DMS53 treated with DMSO at 0.1 percent for 48 hours (cell line): ENCODE data around the gene SFXN2.
"Not testable (repeated sequence)": the region's sequence is repeated elsewhere in the genome, so short reads cannot be mapped to it uniquely, and the experiment has no call there.

Source experiments
- DNase-seq: peaks from one replicate; lab custom pipeline; 2025; ENCODE audit not compliant: unreplicated experiment; lab: John Stamatoyannopoulos, UW

Gene SFXN2

DNA sequence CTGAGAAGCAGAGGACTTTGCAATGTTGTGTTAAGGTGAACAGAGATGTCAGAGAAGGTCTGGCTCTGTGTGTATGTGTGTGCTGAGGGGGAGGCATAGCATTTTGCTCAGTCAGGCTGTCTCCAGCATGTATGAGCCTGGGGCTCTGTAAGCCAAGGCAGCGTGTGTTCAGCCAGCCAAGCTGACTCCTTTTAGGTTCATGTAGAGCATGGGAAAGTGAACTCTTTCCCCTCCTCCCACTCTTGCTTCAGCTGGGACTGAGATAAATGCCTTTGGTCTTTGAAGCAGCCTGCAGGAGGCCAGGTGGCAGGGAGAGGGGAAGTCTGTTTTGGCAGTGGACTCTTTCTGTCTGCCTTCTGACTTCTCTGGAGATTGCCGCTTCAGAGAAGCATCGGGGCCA lies 3.8 kb downstream of the SFXN2 start:
- no peak for DNase-seq

- DNase-seq: no peak
These were observed 5.9 kb downstream of the SFXN2 start for GRCh38 chr10:102720337-102720736.

- DNase-seq: no peak
These were observed 6.4 kb downstream of the SFXN2 start for GRCh38 chr10:102720775-102721301.

GRCh38 chr10:102721954-102722353 lies 7.5 kb downstream of the SFXN2 start:
- DNase-seq: no peak

- DNase-seq: no peak
These were observed 9.6 kb downstream of the SFXN2 start for GRCh38 chr10:102723989-102724388.

DNA sequence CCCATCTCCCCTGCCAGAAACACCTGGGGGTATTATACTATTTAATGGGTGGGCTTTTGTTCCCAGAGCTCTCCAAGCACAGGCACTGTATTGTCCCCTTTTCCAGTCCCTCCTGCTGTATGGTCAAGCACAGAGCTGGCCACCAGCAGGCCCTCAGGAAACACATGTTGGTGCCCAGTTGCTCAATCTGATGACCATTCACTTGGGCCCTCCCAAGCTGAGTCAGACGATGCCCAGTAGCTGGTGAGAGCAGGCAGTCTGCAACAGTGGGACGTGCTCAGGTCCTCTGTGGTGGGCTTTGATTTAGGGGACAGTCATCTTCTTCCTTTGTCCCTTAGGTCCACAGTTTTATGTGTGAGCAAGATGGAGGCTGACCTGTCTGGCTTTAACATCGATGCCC lies 11.8 kb downstream of the SFXN2 start:
- DNase-seq: no peak

GRCh38 chr10:102727037-102727818 lies 12.8 kb downstream of the SFXN2 start:
- no peak for DNase-seq

DNA sequence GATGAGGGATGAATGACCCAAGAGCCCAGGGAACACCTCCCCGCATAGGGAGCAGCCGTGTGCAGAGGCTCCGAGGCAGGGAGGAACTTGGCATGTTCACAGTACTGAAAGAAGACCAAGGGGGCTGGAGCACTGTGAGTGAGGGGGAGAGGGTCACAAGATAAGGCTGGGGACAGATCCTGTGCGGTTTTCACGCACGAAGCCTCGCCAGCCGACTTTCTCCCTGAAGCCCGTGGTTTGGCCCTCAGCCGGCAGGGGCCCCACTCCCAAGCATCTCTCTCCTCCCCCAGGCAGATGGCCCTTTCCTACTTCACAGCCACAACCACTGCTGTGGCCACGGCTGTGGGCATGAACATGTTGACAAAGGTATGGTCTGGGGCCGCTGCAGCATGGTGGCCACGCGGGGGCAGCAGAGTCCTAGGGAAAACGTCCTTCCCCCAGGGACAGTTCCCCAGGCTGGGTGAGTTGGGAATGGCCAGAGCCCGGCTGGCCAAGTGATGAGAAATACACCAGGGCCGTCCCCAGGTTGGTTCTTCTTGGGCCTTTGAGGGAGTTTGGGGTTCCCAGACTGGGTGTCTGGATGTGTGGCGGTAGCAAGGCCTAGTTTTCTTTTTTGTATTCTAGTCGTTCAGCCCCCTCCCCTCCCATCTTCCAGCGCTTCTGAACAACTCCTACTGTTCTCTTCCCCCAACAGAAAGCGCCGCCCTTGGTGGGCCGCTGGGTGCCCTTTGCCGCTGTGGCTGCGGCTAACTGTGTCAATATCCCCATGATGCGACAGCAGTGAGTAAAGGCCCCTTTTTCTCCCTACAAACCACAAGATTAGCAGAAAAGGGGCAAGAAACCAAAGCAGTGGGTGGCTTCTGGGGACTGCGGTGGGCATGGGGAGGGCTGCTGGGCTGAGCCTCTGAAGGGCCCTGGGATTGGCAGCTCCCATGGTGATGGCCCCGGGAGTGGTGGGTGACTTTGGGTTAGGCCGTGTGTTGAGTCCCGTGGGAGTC lies 14.9 kb downstream of the SFXN2 start:
- peak; percentile 77 for DNase-seq

DNA sequence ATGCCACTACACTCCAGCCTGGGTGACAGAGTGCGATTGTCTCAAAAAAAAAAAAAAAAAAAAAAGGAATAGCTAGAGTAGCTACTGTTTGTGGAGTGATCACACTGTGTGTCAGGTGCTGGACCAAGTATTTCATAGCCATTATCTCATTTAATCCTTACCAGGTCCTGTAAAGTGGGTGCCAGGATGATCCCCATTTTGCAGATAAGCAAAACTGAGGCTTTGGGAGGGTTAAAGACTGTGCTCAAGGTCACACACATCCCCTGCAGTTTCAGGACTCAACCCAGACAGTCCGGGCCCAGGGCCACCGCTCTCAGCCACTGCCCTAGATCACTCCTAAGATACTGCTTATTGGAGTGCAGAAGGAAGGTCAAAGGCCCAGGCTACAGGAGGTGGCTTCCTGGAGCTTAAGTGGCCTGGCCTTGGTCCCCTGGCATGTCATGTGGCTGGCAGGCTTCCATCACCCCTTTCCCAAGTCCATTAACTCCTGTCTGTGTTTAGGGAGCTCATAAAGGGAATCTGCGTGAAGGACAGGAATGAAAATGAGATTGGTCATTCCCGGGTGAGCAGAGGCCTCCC lies 16.9 kb downstream of the SFXN2 start:
- no peak for DNase-seq

DNA sequence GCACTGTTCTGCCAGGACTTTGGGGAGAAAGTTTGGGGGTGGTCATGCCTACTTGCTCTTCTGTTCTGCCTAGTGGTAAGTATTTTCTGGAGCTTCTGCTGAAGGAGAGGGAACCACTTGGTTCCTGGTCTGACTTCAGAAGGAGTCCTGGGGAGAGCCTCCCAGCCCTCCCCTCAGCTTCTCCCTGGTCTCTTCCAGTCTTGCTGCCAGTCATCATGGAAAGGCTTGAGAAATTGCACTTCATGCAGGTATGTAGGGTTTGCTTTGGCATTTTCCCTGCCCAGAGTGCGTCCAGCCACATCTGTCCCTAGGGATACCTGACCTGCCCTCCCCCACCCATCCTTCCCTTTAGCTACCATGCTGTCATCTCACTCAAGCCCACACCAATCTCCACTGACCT lies 18.2 kb downstream of the SFXN2 start:
- no peak for DNase-seq

DNA sequence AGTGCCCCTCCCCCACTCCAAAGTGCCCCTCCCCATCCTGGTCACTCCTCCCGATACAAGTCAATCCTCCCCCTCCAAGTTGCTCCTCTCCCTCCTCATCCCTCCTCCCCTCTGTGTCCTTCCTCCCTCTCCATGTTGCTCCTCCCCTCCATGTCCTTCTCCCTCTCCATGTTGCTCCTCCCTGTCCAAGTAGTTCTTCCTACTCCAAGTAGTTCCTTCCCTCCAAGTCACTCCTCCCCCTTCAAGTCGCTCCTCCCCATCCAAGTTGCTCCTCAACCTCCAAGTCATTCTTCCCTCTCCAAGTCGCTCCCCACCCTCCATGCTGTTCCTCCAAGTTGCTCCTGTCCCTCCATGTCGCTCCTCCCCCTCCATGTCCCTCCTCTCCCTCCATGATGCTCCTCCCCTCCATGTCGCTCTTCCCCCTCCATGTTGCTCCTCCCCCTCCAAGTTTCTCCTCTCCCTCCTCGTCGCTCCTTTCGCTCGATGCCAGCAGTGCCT lies 20.7 kb downstream of the SFXN2 start:
- no peak for DNase-seq

DNA sequence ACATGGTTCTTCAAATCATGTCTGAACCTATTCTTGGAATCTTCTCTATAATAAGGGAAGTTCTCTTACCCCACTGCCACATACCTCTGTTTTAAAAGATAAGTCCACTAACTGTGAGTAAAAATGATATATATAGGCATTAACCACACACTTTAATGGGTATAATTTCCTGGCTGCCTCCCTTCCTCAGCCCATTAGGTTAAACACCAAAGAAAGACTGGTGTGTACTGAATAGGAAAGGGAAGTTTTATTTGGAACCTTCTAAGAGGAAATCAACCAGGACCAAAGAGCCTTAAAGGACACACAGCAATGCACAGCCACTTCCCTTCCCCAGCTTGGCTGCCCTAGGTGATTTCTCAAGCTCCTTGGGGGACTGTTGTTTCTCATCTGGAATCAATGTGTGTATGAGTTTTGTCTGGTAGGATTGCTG lies 24.3 kb downstream of the SFXN2 start:
- no peak for DNase-seq

GRCh38 chr10:102740229-102740628 lies 25.8 kb downstream of the SFXN2 start:
- DNase-seq: no peak

DNA sequence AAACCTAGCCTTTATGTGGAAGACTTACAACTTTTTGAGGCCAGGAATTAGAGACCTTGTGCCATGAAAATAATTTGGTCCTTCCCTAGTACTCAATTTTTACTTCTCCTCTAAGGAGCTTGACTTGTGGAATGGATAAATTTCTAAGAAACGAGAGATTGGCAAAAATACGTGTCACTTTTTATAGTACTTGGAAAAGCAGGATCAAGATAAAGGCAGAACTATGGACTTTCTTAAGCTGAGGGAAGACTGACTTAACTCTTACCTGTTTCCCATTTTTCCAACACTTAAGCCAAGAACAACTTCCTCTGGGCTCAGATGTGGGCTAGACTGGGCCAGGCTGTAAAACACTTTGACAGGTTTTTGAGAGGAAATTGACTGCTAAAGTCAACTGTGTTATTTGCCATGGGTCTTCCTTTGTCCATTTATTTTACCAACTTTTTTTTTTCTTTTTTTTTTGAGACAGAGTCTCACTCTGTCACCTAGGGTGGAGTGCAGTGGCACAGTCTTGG lies 27.3 kb downstream of the SFXN2 start:
- DNase-seq: no peak

- DNase-seq: not testable (repeated sequence)
These were observed 27.9 kb downstream of the SFXN2 start for GRCh38 chr10:102742313-102742712.

DNA sequence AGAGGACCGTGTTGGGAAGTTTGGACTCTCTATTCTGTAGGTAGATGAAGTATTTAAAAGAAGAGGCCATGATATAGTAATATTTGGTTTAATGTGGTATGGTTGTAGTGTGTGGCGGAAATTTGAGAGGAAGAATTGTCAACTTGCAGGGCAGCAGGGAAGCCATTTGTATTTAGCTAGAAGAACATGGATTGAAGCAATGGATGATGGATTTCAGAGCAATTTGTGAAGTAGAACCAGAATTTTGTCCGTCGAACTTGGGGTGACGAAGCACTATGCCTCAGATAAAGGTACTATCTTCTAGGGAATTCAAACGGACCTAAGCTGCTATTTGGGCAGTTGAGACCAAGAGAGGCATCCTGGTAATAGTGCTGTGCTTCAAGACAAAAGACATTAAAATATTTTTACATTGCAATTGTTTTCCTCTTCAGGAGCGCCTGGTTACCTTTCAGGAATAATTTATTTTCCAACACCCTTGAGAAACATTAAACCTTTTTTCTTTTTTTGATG lies 28.7 kb downstream of the SFXN2 start:
- no peak for DNase-seq

DNA sequence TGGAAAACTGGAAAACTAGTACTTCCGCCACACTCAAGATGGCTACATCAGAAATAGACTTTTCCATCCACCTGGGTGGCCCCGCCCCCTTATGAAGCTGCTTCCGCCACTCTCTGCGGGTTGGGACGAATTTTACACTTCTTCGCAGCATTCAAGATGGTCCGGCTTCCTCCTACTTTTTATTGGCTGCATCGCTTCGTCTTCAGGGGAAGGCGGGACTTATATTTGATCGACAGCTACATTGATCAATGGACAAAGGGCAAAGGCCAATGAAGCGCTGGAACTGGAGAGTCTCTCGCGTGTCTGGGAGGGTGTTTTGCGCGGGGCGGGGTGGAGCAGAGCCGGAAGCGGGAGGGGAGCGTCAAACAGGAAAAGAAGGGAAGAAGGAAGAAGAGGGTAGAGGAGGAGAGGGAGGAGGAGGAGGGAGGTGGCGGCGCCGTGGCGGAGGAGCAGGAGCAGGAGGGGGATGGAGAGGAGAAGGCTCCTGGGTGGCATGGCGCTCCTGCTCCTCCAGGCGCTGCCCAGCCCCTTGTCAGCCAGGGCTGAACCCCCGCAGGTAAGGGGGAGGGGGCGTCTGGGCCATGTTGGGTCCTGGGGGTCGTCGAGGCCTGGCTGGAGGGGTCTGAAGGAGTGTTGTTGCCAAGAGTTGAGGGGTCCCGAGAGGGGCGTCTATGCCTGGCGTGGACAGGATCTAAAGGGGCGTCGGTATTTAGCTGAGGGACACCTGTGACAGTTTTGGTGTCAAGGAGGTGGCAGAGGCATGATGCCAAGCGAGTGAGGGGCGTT lies 29.3 kb downstream of the SFXN2 start, which contains the start of gene WBP1L:
Gene WBP1L (plus strand): TSS at position 361 of the 786 bp plus-strand sequence. CDS start 106 bp downstream, at position 467.
- peak; percentile 99 for DNase-seq

DNA sequence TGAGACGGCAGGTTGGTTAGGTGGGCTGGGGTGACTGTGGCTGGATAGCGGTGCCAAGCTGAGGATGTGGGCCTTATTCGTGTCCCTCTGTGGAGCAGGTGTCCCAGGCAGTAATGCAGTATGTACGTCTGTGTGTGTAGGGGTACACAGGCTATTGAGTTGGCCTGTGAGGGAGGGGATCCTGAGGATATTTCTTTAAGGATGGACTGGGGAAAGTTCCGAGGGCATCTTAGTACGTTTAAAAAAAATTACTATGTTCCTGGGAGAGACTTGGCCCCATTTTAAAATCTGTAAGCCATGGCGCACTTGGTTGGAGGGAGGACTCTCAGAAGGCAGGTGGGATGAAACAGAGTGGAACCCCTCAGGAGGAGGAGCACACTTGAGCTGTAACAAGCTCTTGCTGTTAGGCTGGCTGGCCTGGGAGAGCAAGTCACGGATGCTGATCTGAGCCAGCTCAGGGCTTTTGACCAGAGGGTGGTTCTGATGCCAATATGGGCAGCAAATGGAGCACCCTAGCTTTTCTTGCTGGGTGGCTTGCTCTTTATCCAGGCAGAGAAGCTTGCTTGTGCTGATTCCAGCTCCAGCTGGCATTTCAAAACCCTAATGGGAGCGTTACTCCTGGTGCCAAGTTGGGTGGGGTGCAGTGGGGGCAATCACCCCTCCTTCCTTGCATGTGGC lies 30.1 kb downstream of the SFXN2 start:
- no peak for DNase-seq

DNA sequence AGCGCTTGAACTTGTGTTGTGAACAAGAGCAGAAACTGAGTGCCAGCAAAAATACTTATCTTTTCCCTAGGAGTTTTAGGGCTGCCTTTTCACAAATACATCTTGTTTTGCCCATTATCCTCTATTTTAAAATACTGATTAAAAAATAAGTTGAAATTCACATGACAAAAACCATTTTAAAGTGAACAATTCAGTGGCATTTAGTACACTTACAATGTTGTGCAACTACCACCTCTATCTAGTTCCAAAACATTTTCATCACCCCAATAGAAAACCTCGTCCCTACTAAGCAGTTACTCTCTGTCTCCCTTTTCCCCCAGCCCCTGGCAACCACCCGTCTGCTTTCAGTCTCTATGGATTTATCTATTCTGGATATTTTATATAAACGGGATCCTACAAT lies 30.7 kb downstream of the SFXN2 start:
- no peak for DNase-seq
